OCI-LY7 (cell line): ENCODE results near the gene ARIH2. TPM values are rescaled to one million over a fixed set of nuclear protein-coding genes. Genes with fewer than 3 reads are reported as not detected.
A peak's percentile ranks its signal among the peaks of the same experiment; 100 is the strongest.

Experiments used
- BruUV-seq: library from RNA; stranded (reverse); fragments of 400-500 nt; replicated peaks from 2 replicates; lab custom pipeline; 2021; lab: Mats Ljungman, UMichigan
- CTCF ChIA-PET: fragments of 300-600 bp; sonication (Branson Sonifier 250); formaldehyde crosslinking; loops from one replicate; lab custom pipeline; 2022; ENCODE audit warnings: antibody characterized with exemption; ENCODE audit not compliant: unreplicated experiment; lab: Charles Lee
- POLR2A ChIA-PET: fragments of 300-600 bp; sonication (Branson Sonifier 250); formaldehyde crosslinking; loops from one replicate; lab custom pipeline; 2022; ENCODE audit warnings: antibody characterized with exemption; lab: Charles Lee
- DNase-seq: peaks from one replicate; pipeline ENCODE4 v3.0.0-alpha.2; 2015; ENCODE audit warnings: low spot score
- H2AFZ ChIP-seq: fragments of 200-600 bp; sonication (generic), shearing (Covaris generic); 2 replicates; pipeline ENCODE4 v1.6.1; 2014; ENCODE audit warnings: mild to moderate bottlenecking, antibody characterized with exemption, low read length, moderate library complexity
- H3K27ac ChIP-seq: fragments of 200-600 bp; sonication (generic); 2 replicates; pipeline ENCODE4 v1.5.1; 2014; ENCODE audit warnings: mixed run types, low read depth, mild to moderate bottlenecking, moderate library complexity, low read length, inconsistent platforms; ENCODE audit not compliant: poor library complexity, severe bottlenecking
- H3K36me3 ChIP-seq: fragments of 200-600 bp; sonication (generic); 2 replicates; pipeline ENCODE4 v1.6.1; 2014; ENCODE audit warnings: mild to moderate bottlenecking, antibody characterized with exemption, low read length, moderate library complexity, mixed read lengths; ENCODE audit not compliant: insufficient read depth
- H3K4me1 ChIP-seq: fragments of 200-600 bp; sonication (generic); 2 replicates; pipeline ENCODE4 v1.5.1; 2014; ENCODE audit warnings: mild to moderate bottlenecking, low read length; ENCODE audit not compliant: insufficient read depth, poor library complexity, severe bottlenecking
- H3K4me2 ChIP-seq: fragments of 200-600 bp; sonication (generic); 2 replicates; pipeline ENCODE4 v1.6.1; 2014; ENCODE audit warnings: mild to moderate bottlenecking, low read length
- H3K4me3 ChIP-seq: fragments of 200-600 bp; sonication (generic); 2 replicates; pipeline ENCODE4 v1.5.1; 2014; ENCODE audit warnings: mild to moderate bottlenecking, low read depth, low read length; ENCODE audit not compliant: poor library complexity, severe bottlenecking
- H3K79me2 ChIP-seq: fragments of 200-600 bp; sonication (generic); 2 replicates; pipeline ENCODE4 v1.6.1; 2016; ENCODE audit warnings: low read depth, mild to moderate bottlenecking, low read length, moderate library complexity, mixed read lengths; ENCODE audit not compliant: insufficient read depth
- H3K9me2 ChIP-seq: fragments of 200-600 bp; sonication (generic); 2 replicates; pipeline ENCODE4 v1.6.1; 2016; ENCODE audit warnings: mild to moderate bottlenecking, low read length, mixed read lengths; ENCODE audit not compliant: insufficient read depth
- H3K9me3 ChIP-seq: fragments of 200-600 bp; sonication (generic); 2 replicates; pipeline ENCODE4 v1.6.1; 2014; ENCODE audit warnings: mild to moderate bottlenecking, mixed run types, low read length, mixed read lengths
- H4K20me1 ChIP-seq: fragments of 200-600 bp; sonication (generic); 2 replicates; pipeline ENCODE4 v1.6.1; 2014; ENCODE audit warnings: mild to moderate bottlenecking, antibody characterized with exemption, low read length, moderate library complexity, mixed read lengths; ENCODE audit not compliant: insufficient read depth
- CTCF ChIP-seq: fragments of 200-600 bp; sonication (generic); conservative IDR thresholded peaks from 2 replicates; pipeline ENCODE4 v1.5.1; 2014; ENCODE audit warnings: mild to moderate bottlenecking, antibody characterized with exemption, low read length, moderate library complexity, mixed read lengths
- EZH2phosphoT487 ChIP-seq: fragments of 200-600 bp; sonication (generic); IDR thresholded peaks from 2 replicates; pipeline ENCODE4 v1.6.1; 2018; ENCODE audit warnings: low read depth, borderline replicate concordance, mild to moderate bottlenecking, mixed run types, antibody characterized with exemption, low read length, moderate library complexity, mixed read lengths
- intact Hi-C: fragments of 100-400 bp; cut with micrococcal nuclease; formaldehyde crosslinking; loops from one replicate; pipeline ENCODE4 v1.10.0; 2022; ENCODE audit not compliant: unreplicated experiment
- microRNA-seq: library from miRNA; unstranded; fragments of <30 nt; microRNA quantifications from one replicate; pipeline ENCODE4 v1.2.0, GENCODE V29; 2022; ENCODE audit warnings: borderline replicate concordance
- small RNA-seq: library from RNA; depleted of rRNA; stranded (forward); fragments of <200 nt; gene quantifications from one replicate; pipeline ENCODE3, GENCODE V24; 2014
- total RNA-seq, 2 experiments: library from RNA; depleted of rRNA in 1 of 2; stranded (reverse); fragments of >200 nt in 1 of 2; shearing (Covaris generic) in 1 of 2; gene quantifications; 2 replicates each; pipeline ENCODE4 v1.2.3, GENCODE V29; 2014 to 2022

Gene ARIH2
- total RNA-seq, 2 experiments from 2014 or later: 124 to 131 TPM

DNA sequence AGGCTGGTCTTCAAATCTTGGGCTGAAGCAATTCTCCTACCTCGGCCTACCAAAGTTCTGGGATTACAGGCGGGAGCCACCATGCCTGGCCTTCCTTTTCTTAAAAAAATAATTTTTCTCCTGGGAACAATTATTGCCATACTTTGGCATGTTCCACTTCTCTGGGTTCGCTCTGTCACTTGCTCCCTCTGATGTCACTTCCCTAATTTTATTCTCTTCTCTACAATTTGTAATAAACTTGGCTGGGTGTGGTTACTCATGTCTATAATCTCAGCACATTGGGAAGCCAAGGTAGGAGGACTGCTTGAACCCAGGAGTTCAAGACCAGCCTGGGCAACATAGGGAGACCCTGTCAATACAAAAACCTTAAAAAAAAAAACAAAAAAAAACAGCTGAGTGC is 116.6 kb downstream of the ARIH2 start:
- peaks cover 84% of the 10 kb centered on the region for H3K36me3 ChIP-seq
- ChIA-PET CTCF (no interaction called here), POLR2A (interaction anchor here (0.5 to 1.4 kb wide), 2 partner anchors 86 to 438 kb away, joined by 3 to 4 read pairs; partner anchors contain the start of gene USP19)
- no peaks in the 10 kb centered on the region for H3K9me3 ChIP-seq
- TF ChIP-seq EZH2phosphoT487: no peak
- TF ChIP-seq CTCF: no peak
- intact Hi-C loops: no loop called here
- DNase-seq: no peak
- H4K20me1 ChIP-seq: no peaks in the 10 kb centered on the region
- H3K4me1 ChIP-seq: no peaks in the 10 kb centered on the region
- no peak overlapping the region for H3K27ac ChIP-seq
- H3K9me2 ChIP-seq: no peaks in the 10 kb centered on the region
- no peak overlapping the region for H2AFZ ChIP-seq
- H3K4me3 ChIP-seq: no peak overlapping the region
- H3K79me2 ChIP-seq: no peaks in the 10 kb centered on the region
- no peak overlapping the region for H3K4me2 ChIP-seq
- no TSS peak for BruUV-seq

Small RNA genes lying within 50 kb of the gene (microRNA-seq; reads per million reads assigned to microRNA genes)
- gene MIR191 (60,051 reads per million, percentile 99 among the genes with 10 or more reads in this experiment), gene MIR425 (13,748 reads per million, percentile 96 among the genes with 10 or more reads in this experiment)

Small RNA genes lying within 50 kb of the gene (small RNA-seq; reads per million reads assigned to genes)
- 258 reads per million, percentile 99 among the genes with 10 or more reads in this experiment for gene MIR191
- gene MIR425: 7.9 reads per million, percentile 94 among the genes with 10 or more reads in this experiment

Other genes starting within 250 kb of the ARIH2 start
- 34.8 and 42.1 TPM in 2 replicates for gene NCKIPSD, start 232.9 kb upstream of the ARIH2 start, total RNA-seq (2014; rRNA removed; shearing (Covaris generic))
- 33.9 and 39.9 TPM in 2 replicates for gene NCKIPSD, start 232.9 kb upstream of the ARIH2 start, total RNA-seq (2022)
- 63.4 and 77.0 TPM in 2 replicates for gene IP6K2, start 201.6 kb upstream of the ARIH2 start, total RNA-seq (2014; rRNA removed; shearing (Covaris generic))
- 92.7 and 96.9 TPM in 2 replicates for gene IP6K2, start 201.6 kb upstream of the ARIH2 start, total RNA-seq (2022)
- gene PRKAR2A, start 71.0 kb upstream of the ARIH2 start, total RNA-seq (2014; rRNA removed; shearing (Covaris generic)): 13.8 and 16.0 TPM in 2 replicates
- gene PRKAR2A, start 71.0 kb upstream of the ARIH2 start, total RNA-seq (2022): 19.6 and 22.4 TPM in 2 replicates
- 20.9 and 21.3 TPM in 2 replicates for gene SLC25A20, start 20.0 kb upstream of the ARIH2 start, total RNA-seq (2014; rRNA removed; shearing (Covaris generic))
- gene SLC25A20, start 20.0 kb upstream of the ARIH2 start, total RNA-seq (2022): 19.1 and 20.1 TPM in 2 replicates
- 45.3 and 48.4 TPM in 2 replicates for gene P4HTM, start 71.4 kb downstream of the ARIH2 start, total RNA-seq (2014; rRNA removed; shearing (Covaris generic))
- 36.9 and 47.4 TPM in 2 replicates for gene P4HTM, start 71.4 kb downstream of the ARIH2 start, total RNA-seq (2022)
- 92.0 and 101 TPM in 2 replicates for gene WDR6, start 88.5 kb downstream of the ARIH2 start, total RNA-seq (2014; rRNA removed; shearing (Covaris generic))
- gene WDR6, start 88.5 kb downstream of the ARIH2 start, total RNA-seq (2022): 128 and 131 TPM in 2 replicates
- gene DALRD3, start 99.7 kb downstream of the ARIH2 start, total RNA-seq (2014; rRNA removed; shearing (Covaris generic)): 26.3 and 36.2 TPM in 2 replicates
- gene DALRD3, start 99.7 kb downstream of the ARIH2 start, total RNA-seq (2022): 35.0 and 35.7 TPM in 2 replicates
- 255 and 309 TPM in 2 replicates for gene NDUFAF3, start 103.3 kb downstream of the ARIH2 start, total RNA-seq (2014; rRNA removed; shearing (Covaris generic))
- 124 and 147 TPM in 2 replicates for gene NDUFAF3, start 103.3 kb downstream of the ARIH2 start, total RNA-seq (2022)
- gene IMPDH2, start 110.6 kb downstream of the ARIH2 start, total RNA-seq (2014; rRNA removed; shearing (Covaris generic)): 295 and 319 TPM in 2 replicates
- 328 and 360 TPM in 2 replicates for gene IMPDH2, start 110.6 kb downstream of the ARIH2 start, total RNA-seq (2022)
- 93.0 and 111 TPM in 2 replicates for gene QRICH1, start 175.2 kb downstream of the ARIH2 start, total RNA-seq (2014; rRNA removed; shearing (Covaris generic))
- gene QRICH1, start 175.2 kb downstream of the ARIH2 start, total RNA-seq (2022): 132 and 156 TPM in 2 replicates
- 290 and 310 TPM in 2 replicates for gene QARS1, start 185.9 kb downstream of the ARIH2 start, total RNA-seq (2014; rRNA removed; shearing (Covaris generic))
- 355 and 459 TPM in 2 replicates for gene QARS1, start 185.9 kb downstream of the ARIH2 start, total RNA-seq (2022)
- gene USP19, start 202.0 kb downstream of the ARIH2 start, total RNA-seq (2014; rRNA removed; shearing (Covaris generic)): 49.4 and 57.2 TPM in 2 replicates
- gene USP19, start 202.0 kb downstream of the ARIH2 start, total RNA-seq (2022): 69.4 and 78.3 TPM in 2 replicates
- gene LAMB2, start 214.2 kb downstream of the ARIH2 start, total RNA-seq (2014; rRNA removed; shearing (Covaris generic)): 0.44 TPM in 2 replicates
- gene LAMB2, start 214.2 kb downstream of the ARIH2 start, total RNA-seq (2022): not detected in 2 replicates
- 20.3 and 27.9 TPM in 2 replicates for gene CCDC71, start 247.5 kb downstream of the ARIH2 start, total RNA-seq (2014; rRNA removed; shearing (Covaris generic))
- gene CCDC71, start 247.5 kb downstream of the ARIH2 start, total RNA-seq (2022): 22.7 and 23.4 TPM in 2 replicates